CD4-positive, alpha-beta T cell treated with Interleukin-1 beta for 1 hour (primary cell): ENCODE results near the gene SETMAR.
"Not testable (repeated sequence)": the region's sequence is repeated elsewhere in the genome, so short reads cannot be mapped to it uniquely, and the experiment has no call there.

Source experiments
- DNase-seq, 2 donors: peaks; one replicate each; pipeline ENCODE4 v3.0.0-alpha.2; 2020 to 2022

SETMAR gene

DNA sequence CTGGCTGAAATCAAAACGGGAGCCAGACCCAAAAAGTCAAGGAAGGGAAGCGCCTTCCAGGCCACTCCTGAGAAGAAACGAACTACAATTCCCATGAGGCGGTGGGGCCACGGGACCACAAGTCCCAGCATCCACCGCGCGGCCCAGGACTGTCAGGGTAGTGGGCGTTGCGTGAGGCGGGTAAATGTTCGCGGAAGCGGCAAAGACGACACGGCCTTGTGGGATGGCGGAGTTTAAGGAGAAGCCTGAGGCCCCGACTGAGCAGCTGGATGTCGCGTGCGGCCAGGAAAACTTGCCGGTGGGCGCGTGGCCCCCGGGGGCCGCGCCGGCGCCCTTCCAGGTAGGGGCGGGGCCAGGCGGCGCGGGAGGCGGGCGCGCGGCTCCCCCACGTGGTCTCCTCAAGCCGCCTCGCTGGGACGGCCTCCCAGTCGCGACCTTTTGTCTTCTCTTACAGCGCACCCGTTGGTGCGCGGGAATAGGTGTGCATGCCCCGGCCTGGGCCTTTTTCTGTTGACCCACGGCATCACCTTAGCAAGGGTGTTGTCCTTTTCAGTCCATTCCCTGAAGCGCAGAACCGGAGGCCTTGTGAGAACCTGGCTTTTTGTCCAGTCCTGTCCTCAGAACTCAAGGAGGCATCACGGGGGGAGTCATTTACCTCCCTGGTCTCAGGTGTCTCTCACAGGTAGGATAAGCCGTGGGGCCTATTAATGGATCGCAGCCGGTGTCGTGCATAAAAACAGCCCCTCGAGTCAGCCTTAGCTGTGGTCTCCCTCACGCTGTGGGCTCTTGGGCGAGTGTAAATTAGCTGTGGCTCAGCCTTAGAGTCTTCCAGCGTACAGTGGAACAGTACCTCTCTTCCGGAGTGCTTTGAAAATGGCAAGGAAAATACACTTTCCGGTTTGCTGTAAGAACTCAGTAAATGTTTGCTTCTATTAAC, at the start of gene SETMAR:
SETMAR (plus strand) TSS at position 183 of the 937 bp plus-strand sequence; CDS start at position 185, 2 bp downstream.
- DNase-seq = peak; percentile 84

- DNase-seq = no peak
Observed at GRCh38 chr3:4261406-4261805, 41.8 kb upstream of the SETMAR start.

DNA sequence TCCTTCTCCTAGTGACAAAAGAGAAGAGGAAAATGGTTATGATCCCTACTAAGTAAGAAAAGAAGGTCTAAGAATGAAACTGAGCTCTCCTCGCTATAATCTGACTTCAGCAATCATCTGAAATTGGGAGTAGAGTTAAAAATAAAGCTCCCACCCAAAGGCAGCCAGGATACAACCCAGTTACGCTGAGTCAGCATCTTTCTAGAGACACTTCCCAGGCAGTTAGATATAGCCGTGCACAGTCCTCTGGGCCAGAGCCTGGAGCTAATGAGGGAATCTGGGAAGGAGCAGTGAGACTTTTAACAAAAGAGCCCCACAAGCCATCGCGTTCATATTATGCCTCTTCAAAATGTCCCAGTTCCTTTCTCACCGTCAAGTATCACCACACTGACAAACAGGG, 39.1 kb upstream of the SETMAR start:
- DNase-seq = no peak

DNA sequence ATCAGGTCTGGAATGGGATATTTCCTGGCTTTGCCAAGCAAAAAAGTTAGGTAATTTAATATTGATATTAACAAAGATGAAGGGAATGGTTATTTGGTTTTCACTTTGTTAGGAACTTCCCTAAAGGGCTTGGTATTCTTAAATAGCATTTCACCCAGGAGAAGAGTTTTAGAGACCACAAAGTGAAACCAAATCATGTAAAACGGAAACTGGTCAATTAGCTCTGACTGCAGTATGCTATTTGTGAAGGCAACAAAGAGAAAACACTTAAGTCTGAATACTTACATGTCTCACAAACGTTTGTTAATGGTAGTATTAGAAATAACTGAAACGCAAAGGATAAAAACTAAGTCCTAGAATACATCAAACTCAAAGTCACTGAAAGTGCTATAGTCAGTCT, 32.4 kb upstream of the SETMAR start:
- peak in 1 of 2 donors; percentile 10 for DNase-seq

- no peak for DNase-seq
Observed at GRCh38 chr3:4271834-4272233, 31.3 kb upstream of the SETMAR start.

DNA sequence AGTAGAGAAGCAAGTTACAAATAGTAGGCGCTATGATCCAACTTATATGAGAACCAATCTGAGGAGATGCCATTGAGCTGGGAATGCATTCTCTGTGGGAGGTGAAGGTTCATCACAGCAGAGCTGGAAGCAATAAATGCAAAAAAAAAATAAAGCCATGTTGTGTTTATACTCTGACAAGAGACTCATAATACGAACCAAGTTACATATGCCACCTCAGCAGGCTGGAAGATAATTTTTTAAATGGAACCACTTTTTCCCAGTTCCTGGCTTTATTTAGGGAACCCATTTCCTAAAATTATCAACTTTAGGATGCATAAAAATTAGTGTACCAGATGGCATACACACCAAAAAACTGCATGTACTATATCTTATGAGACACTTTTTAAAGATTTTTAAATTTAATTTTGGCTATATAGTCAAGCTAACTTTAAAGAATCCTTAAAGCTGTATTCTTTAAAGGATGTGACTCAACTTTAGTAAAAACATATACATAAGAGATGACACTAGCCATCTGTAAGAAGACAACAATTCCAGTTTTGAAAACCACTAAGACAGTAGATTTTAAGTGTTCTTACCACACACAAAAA, 23.6 kb upstream of the SETMAR start:
- no peak for DNase-seq

DNA sequence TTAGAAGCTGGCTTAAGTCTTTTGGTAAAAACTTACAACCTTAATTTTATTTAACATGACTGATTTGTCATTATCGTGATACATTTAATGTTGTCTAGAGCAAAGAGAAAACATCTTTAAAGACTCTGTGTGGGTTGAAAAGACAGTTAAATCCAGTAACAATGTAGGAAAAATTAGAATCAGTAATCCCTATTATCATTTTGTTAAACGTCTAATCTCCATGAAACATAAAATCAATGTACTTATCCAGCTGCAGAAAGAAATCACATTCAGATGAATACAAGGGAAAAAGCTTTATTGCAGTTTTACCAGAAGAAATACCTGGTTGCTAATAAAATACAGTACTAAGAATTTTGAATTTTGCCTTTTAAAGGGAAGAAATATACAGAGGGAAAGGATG, 21.2 kb upstream of the SETMAR start:
- DNase-seq = no peak

GRCh38 chr3:4284865-4285264, 18.3 kb upstream of the SETMAR start:
- no peak for DNase-seq

GRCh38 chr3:4289044-4289443, 14.1 kb upstream of the SETMAR start:
- no peak for DNase-seq

DNA sequence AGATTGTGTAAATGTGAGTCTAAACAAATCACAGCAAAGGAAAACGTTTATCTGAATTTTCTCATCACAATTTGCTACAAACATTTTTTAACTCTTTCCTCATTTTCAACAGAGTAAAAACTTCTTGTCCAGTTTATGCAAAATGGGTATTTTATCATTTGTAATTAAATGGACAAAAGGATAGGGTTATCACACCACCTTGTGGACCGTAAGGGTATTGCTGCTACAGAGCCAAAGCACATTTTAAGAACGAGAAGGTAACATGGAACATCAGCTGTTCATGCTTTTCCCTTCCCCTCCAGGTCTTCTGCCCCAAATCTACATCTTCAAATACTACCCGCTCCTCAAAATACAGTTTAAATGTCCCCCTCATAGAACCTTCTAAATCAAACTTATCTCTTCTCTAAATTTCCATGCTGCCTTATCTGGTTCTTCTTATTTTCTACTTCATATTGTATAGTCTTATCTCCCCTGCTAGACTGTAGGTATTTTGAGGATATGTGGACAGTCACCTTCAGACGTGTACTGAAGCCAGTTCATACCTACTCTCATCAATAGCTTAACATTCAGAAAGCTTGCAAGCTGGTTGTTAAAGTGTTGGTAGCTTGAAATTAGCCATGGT, 12.8 kb upstream of the SETMAR start:
- peak; percentile 19 to 42 for DNase-seq

DNA sequence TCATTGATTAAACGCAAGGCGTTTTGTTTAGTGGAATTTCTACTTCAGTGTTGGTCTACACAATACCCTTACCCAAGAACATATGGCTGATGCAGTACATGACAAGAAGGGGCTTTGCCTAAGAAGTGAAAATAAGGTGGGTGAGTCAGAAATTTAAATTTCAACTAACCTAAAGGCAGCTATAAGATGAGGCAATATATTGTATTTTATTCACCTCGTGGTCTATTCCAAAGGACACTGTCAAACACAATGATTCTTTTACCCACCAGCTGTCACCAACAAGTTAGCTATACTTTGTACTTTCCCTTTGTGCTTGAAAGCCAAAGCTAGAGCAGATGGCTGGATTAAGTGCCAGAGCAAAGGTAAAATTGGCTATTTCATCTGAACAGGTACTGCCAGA, 10.9 kb upstream of the SETMAR start:
- DNase-seq = no peak

DNA sequence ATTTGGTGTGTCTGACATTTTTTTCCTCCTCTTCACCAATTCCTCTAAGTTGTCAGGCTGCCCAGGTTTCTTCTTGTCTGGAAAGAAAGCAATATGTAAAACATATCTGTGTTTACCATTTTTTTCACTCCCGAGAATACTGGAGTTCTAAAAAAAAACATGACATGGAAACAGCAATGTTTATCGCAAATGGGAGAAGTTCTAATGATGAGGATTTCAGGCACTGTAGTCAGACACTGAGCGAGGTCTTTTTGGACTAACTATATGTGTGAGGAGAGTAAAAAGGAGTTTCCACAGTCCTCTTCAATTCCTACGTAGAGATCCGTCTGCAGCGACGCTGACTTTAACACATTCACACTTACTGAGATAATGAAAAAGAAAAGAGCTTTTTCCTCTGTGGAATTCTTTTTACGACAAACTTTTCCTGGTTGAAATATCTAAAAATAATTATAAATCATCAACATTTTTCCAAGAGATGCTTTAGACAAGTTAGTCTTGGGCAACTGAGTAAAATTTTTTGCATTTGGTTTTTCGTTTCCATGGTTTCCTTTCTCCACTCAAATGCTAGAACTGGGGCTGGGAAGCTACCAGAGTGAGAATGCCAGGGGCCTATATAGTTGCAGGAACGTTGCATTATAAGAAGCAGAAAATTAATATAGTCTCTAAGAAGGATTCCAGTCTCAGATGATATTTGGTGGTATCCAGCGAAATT, 8.4 kb upstream of the SETMAR start:
- no peak for DNase-seq

DNA sequence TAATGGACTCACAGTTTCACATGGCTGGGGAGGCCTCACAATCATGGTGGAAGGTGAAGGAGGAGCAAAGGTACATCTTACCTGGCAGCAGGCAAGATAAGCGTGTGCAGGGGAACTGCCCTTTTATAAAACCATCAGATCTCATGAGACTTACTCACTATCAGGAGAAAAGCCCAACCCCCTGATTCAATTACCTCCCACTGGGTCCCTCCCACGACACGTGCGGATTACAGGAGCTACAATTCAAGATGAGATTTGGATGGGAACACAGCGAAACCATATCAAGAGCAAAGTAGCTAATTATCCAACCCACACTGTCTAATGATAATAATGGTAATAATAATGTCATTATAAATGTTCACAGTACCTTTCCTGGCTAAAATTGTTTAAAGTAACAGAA, 6.7 kb upstream of the SETMAR start:
- not testable (repeated sequence) for DNase-seq

- no peak for DNase-seq
Observed at GRCh38 chr3:4297486-4297885, 5.7 kb upstream of the SETMAR start.

DNA sequence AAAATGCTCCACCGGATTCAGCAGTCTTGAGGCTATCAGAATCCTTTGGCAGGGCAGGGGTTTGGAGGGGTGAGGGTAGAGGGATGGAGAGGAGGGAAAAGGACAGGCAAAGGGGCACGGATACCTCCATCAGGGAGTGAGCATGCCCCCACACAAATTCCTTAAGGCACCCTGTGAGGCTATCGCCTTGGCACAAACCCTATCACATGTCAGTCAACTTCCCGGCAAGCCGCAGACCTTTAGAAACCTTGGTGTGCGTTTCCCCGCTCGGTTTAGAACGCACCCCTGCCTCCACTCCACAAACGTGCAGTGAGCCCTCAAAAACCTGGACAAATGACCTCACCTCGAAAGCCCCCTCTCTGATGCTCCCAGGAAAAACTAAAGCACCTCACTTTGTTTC, 422 bp upstream of the SETMAR start:
- no peak for DNase-seq

DNA sequence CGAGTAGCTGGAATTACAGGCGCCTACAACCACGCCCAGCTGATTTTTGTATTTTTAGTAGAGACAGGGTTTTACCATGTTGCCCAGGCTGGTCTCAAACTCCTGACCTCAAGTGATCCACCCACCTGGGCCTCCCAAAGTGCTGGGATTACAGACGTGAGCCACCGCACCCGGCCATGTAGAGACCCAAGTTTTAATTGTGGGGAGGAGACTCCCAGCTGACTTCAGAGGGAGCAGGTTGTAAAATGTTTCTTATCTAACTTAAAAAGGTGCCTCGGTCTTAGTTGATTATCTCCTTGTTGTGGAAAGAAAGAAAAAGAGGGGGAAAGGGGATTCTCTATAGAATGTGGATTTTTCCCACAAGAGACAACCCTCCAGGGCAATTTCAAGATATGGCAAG, 2.0 kb downstream of the SETMAR start:
- not testable (repeated sequence) for DNase-seq

DNA sequence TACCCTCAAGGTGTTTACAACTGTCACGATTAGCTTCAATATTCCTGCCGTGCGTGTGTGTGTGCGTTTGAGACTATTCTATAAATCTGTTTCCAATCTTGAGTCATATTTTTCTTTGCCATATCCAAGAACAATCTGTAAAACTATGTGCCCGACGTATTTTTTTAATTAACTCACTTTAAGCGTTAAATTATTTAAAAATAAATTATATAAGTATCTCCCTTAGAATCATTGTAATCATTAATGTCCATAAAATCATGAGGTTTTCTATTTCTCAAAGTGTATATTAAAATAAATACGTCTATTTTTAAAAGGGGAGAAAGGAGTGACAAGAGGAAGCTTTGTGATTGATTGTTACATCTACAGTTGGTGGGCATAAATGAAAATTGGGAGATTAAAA, 2.9 kb downstream of the SETMAR start:
- DNase-seq = no peak

GRCh38 chr3:4306860-4307259, 3.7 kb downstream of the SETMAR start:
- DNase-seq = no peak

GRCh38 chr3:4309491-4310128, 6.4 kb downstream of the SETMAR start:
- DNase-seq = no peak

DNA sequence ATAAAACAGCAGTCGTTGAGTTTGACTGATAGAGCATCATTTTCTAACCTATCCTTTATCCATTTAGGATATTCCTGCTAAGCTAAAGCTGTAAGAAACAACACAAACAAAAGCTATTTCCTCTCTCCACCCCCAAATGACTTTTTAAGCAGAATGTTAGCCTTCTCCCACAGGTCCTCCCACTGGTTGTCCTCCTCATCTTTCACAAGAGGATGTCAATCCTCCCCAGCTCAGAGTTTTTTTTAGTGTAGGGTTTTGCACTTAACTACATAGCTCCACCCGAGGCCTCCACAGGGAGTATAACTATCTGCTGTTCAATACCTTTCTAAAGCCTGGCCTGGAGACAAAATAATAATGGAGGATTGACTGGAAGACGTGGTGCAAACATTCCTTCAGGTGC, 7.8 kb downstream of the SETMAR start:
- DNase-seq = no peak

DNA sequence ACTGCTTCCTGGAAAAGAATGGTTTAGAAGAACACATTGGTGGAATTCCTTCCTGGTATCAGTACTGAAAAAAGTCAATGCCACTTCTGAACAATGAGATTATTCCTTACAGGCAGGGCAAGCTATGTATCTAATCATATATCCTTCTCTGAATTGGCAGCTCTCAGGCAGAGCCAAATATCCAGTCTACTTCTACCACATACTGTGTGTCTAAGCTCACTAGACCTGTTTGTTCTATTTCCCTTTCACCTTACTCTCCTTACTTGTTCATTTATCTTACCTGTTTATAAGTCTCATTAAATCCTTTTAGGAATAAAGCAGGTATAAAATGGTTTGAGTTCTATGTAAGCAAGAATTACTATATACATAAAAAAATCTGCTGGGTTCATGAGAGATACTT, 8.3 kb downstream of the SETMAR start:
- DNase-seq = no peak

- DNase-seq = no peak
Observed at GRCh38 chr3:4313606-4314293, 10.6 kb downstream of the SETMAR start.
